T-helper 22 cell (primary cell): Measurements from ENCODE around the gene MYO9A.
"Not testable (repeated sequence)": the region's sequence is repeated elsewhere in the genome, so short reads cannot be mapped to it uniquely, and the experiment has no call there.

Experiments used
- DNase-seq: peaks from one replicate; pipeline ENCODE4 v3.0.0-alpha.2; 2020; ENCODE audit warnings: low read depth

MYO9A gene

DNA sequence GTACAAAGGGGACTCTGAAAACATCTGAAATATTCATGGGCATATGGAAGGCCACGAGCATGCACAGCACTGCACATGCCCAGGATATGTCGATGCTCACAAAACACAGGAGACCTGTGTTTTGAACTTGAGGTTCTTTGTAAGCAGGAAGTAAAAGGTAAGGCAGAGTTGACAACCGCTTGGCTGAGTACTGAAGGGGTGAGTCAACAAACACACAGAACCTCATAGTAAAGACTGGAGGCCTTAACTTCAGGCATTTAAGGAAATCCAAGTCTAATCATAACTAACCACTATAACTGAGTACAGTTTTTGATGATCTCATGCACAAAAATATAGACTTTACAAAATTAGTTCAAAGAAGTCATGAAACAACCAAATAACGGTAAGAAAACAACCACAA is 80.6 kb downstream of the MYO9A start:
- DNase-seq = no peak

DNA sequence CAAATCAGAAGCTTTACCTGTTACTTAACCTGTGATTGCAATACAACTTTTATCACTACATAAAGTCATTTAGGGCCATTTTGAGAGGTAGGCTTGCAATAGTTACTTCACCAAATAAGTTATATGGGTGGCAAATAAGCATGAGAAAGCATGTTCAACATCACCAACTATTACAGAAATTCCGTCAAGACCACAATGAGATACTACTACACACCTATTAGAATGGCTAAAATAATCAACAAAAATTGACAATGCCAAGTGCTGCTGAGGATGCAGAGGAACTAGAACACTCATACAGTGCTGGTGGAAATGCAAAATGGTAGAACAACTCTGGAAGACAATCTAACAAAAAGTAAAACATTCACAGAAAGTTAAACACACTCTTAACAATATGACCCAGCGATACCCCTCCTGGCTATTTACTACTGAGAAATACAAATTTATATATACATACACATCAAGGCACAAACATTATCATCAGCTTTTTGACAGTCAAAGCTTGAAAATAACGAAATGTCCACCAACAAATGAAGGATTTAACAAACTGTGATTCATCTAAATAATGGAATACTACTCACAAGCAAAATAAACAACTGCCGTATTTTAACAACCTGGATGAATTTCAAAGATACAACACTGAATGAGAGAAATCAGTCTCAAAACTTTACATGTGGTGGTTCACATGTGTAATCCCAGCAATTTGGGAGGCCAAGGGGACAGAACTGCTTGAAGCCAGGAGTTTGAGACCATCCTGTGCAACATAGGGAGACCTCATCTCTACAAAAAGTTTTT is 82.9 kb downstream of the MYO9A start:
- DNase-seq = no peak

DNA sequence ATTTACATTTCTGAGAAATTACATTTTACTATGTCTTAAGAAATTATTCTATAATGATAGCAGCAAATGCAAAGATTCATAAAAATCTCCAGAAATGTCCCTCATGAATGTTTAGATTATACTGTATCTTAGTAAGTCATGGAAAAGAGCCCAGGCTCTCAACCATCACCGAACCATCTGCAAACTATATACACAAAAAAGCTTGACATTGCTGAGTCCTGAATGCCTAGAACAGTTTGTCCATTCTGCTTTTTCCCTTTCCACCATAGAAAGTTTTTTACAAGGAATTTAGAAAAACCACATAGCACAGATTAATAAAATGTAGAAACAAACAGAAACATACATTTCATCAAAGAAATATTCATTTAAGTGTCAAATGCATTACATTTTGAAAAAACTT is 83.6 kb downstream of the MYO9A start:
- no peak for DNase-seq

DNA sequence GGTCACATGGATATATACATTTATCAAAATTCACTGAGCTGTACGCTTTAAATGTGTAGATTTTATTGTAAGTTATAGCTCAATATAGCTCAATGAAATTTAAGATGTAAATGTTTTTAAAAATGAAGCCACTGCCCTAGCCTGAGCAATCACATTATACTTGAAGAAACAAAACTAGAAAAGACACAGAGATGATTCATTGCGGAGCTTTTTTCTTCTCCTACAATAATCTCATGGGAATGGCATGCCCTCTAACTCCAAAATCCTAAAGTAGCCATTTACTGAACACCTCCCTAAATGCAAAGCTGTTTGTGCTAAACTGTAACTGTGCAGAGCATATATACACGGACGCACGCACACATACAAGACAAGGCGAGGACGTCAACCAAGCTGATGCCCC is 84.2 kb downstream of the MYO9A start:
- no peak for DNase-seq

DNA sequence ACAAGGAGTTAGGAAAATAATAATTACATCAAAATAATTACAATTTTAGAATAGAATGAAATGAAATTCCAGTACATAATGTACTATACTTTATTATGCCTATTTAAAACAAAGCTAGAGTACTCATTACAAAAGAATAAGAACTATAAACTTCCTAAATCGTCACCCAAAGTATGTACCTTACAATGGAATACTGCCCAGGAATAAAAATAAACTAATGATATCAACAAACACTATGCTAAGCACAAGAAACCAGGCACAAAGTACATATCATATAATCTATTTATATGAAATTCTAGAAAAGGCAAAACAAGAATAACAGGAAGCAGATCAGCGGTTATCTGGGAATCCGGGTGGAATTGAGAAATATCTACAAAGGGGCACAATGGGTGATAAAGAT is 84.7 kb downstream of the MYO9A start:
- DNase-seq = no peak

- DNase-seq = no peak
Observed at GRCh38 chr15:72021604-72022003, 96.3 kb downstream of the MYO9A start.

GRCh38 chr15:72020799-72021198 is 97.2 kb downstream of the MYO9A start:
- DNase-seq = no peak

DNA sequence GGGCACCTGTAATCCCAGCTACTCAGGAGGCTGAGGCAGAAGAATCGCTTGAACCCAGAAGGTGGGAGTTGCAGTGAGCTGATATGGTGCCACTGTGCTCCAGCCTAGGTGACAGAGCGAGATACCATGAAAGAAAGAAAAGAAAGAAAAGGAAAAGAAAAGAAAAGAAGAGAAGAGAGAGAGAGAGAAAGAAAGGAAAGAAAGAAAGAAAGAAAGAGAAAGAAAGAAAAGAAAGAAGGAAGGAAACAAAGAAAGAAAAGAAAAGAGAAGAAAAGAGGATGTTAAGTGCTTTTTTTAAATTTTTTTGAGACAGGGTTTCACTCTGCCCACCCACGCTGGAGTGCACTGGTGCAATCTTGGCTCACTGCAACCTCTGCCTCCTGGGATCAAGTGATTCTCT is 103.4 kb downstream of the MYO9A start:
- not testable (repeated sequence) for DNase-seq

GRCh38 chr15:72013703-72014102 is 104.2 kb downstream of the MYO9A start:
- DNase-seq = no peak

GRCh38 chr15:72011302-72011942 is 106.5 kb downstream of the MYO9A start:
- no peak for DNase-seq

GRCh38 chr15:72009222-72009621 is 108.7 kb downstream of the MYO9A start:
- DNase-seq = no peak

DNA sequence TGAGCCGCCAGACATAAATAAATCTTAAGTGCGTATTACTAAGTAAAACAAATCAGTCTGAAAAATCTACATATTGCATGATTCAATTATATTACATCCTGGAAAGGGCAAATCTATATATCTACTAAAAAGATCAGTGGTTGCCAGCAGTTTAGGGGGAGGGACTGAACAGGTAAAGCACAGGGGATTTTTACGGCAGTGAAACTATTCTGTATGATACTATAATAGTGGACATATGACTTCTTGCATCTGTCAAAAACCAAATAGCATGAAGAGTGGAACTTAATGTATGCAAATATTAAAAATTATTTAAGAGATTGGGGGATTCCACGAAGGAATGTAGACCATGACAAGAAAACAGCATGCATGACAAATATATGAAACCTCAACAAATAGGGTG is 111.6 kb downstream of the MYO9A start:
- DNase-seq = no peak

- DNase-seq = no peak
Observed at GRCh38 chr15:72005483-72005882, 112.5 kb downstream of the MYO9A start.

DNA sequence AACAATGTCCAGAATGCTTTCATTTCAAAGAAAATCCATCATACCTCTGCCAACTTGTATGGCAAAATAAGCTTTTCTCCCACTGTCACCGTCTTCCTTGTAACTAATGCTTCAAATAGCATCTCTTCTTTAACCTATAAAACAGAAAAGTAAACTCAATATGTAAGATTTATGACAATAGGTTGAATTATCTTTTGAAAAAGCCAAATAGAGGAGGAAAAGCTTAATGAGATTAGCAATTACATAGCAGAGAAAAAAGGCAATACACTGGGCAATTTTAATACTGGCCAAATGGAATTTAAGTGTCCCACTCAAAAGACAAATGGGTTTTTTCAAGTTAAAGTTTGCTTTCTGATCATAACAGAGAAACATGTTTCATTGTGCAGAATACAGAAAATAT is 118.1 kb downstream of the MYO9A start:
- no peak for DNase-seq

GRCh38 chr15:71998717-71999116 is 119.2 kb downstream of the MYO9A start:
- not testable (repeated sequence) for DNase-seq

- DNase-seq = no peak
Observed at GRCh38 chr15:71997691-71998090, 120.3 kb downstream of the MYO9A start.

DNA sequence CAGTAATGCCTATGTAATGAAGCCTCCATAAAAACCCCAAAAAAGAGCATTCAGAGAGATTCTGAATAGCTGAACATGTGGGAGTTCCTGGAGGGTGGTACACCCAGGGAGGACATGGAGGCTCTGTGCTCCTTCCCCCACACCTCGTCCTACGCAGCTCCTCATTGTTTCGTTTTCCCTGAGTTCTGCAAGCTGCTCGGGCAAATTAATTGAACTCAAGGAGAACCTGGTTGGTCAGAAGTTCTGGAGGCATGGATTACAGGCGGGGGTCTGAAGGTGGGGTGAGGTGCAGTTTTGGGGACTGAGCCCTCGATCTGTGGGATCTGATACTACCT is 142.2 kb downstream of the MYO9A start:
- DNase-seq = no peak

DNA sequence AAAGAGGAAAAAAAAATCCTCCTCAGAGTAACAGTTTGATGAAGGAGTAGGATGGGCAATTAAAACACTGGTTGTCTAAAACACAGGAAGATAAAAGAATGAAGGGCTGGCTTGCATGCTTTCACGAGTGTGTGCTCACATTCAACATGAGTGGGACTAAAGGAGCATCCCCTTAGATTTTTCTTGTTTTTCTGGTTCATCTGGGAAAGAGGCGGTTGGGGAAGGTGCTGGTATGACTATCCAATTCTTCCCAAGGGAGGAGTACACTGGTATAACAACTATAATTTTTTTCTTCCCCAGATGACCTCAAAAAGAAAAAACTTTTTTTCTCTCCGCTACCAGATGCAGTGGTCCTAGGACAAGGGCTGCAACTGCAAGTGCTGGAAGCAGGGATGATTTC is 143.7 kb downstream of the MYO9A start:
- no peak for DNase-seq

GRCh38 chr15:71973366-71973765 is 144.6 kb downstream of the MYO9A start:
- no peak for DNase-seq

DNA sequence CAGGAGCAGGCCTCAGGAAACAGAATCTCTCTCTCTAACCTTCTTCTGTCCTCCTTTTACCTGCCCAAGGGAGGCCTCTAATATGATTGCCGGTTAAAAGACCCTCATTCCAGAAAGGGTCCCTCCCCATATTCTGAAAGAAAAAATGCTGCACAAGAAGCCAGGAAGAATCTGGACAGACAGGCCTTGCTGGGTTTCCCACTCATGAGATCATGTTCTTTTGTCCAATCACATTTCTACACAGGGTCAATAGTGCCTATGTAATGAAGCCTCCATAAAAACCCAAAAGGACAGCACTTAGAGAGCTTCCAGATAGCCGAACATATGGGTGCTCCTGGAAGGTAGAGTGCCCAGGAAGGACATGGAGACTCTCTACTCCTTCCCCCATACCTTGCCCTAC is 146.0 kb downstream of the MYO9A start:
- DNase-seq = no peak

DNA sequence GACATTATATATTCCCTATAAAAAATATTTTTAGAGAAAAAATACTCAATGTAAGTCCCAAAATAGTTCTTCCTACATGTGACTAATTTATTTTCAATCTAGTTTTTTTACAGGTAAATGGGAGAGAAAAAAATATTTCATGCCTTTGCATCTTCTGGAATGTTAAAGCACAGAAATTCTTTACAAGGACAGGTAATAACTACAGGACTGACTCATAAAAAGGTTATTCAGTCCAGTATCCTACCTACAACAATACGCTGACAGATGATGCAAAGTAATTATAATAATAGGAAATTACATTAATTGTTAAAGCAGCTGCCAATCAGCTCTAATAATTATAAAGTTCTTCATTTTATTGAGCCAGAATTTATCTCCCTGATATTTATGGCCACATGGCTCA is 147.5 kb downstream of the MYO9A start:
- DNase-seq = no peak

GRCh38 chr15:71962537-71962936 is 155.4 kb downstream of the MYO9A start:
- no peak for DNase-seq

DNA sequence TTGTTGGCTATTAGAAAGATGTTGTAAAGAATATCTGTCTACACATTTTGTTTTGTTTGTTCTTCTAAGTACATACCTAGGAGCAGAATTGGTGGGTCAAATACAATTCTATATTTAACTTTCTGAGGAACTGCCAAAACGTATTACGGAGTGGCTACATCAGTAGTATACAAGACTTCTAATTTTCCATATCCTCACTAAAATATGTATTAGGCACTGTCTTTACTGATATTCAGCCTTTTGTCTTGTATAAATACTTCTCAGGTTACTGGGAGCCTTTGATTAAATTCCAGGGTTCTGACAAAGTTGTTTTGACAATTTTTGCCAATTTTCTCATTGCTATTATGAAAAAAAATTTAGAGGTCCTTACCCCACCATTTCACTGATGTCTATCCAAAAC is 160.9 kb downstream of the MYO9A start:
- no peak for DNase-seq

DNA sequence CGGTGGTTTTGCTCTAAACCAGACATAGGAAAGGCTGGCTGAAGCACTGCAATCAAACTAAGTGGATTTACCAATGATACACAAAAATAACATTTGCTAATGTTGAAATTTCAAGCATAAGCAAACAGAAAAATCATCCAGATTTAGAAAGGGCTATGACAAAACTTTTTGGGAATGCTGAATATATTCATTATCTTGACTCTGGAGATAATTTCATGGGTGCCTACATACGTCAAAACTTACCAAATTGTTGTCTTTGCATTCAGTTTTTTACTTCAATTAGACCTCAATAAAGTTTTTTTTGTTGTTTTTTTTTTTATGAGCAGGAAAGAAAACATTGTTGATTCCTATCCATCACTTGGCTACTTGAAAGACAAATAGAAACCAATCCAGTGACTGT is 166.8 kb downstream of the MYO9A start:
- no peak for DNase-seq
